Lung (tissue), 12 donors: ENCODE results near the gene MYOT. TPM values are rescaled to one million over a fixed set of nuclear protein-coding genes. Genes with fewer than 3 reads are reported as not detected.
A peak's percentile ranks its signal among the peaks of the same experiment; 100 is the strongest.

ENCODE experiments used
- ATAC-seq: fragments of 200-7000 bp; cut with Tn5 transposase; one replicate; pipeline ENCODE4 v1.9.1; 2020; ENCODE audit warnings: moderate number of reproducible peaks; ENCODE audit not compliant: insufficient read depth, low FRiP score
- DNase-seq, 3 donors: peaks; one replicate each; pipeline ENCODE4 v3.0.0-alpha.2; 2013 to 2017
- H3K27ac ChIP-seq, 2 donors: one replicate each; pipeline ENCODE4 v1.5.1; 2013; ENCODE audit warnings: mild to moderate bottlenecking in 2 of 2, moderate library complexity in 2 of 2, control low read depth in 1 of 2, inconsistent platforms in 1 of 2, low read depth in 1 of 2, low read length in 1 of 2
- H3K27me3 ChIP-seq, 3 donors: one replicate each; pipeline ENCODE4 v1.5.1; 2013; ENCODE audit warnings: low read length in 2 of 3; ENCODE audit not compliant: control insufficient read depth in 3 of 3, insufficient read depth in 3 of 3
- H3K36me3 ChIP-seq, 4 donors: one replicate each; pipeline ENCODE4 v1.5.1; 2013; ENCODE audit warnings: low read length in 4 of 4, mild to moderate bottlenecking in 1 of 4, moderate library complexity in 1 of 4; ENCODE audit not compliant: control insufficient read depth in 4 of 4, insufficient read depth in 4 of 4
- H3K4me1 ChIP-seq, 5 donors: one replicate each; pipeline ENCODE4 v1.5.1; 2013; ENCODE audit warnings: low read length in 5 of 5, mild to moderate bottlenecking in 2 of 5, moderate library complexity in 1 of 5; ENCODE audit not compliant: control insufficient read depth in 5 of 5, insufficient read depth in 5 of 5
- H3K4me3 ChIP-seq: one replicate; pipeline ENCODE4 v1.5.1; 2013; ENCODE audit warnings: mild to moderate bottlenecking, control low read depth, moderate library complexity
- H3K9ac ChIP-seq, 2 donors: one replicate each; pipeline ENCODE4 v1.5.1; 2013; ENCODE audit warnings: low read length in 2 of 2, control low read depth in 1 of 2; ENCODE audit not compliant: insufficient read depth in 1 of 2
- H3K9me3 ChIP-seq, 4 donors: one replicate each; pipeline ENCODE4 v1.5.1; 2013; ENCODE audit warnings: low read length in 3 of 4, mild to moderate bottlenecking in 1 of 4, moderate library complexity in 1 of 4; ENCODE audit not compliant: control insufficient read depth in 4 of 4, insufficient read depth in 3 of 4
- CTCF ChIP-seq: IDR thresholded peaks from 2 replicates; pipeline ENCODE4 v1.5.1; 2012; ENCODE audit warnings: mild to moderate bottlenecking; ENCODE audit errors: control extremely low read depth, extremely low read depth
- WGBS, 2 donors: extraction: QIAGEN DNeasy Blood & Tissue Kit; methylation state at CpG; one replicate each; pipeline ENCODE4 v1.1.7; 2013; 5-methylcytosine and 5-hydroxymethylcytosine counted together
- polyA plus RNA-seq, 2 donors: library from polyadenylated mRNA; stranded (reverse); fragments of 200-250 nt; gene quantifications; one replicate each; pipeline ENCODE4 v1.2.1, GENCODE V29; 2013
- total RNA-seq, 2 donors: library from RNA; depleted of rRNA in 1 of 2; stranded (reverse); fragments of >200 nt in 1 of 2; gene quantifications; one replicate each; pipeline ENCODE4 v1.2.1, GENCODE V29; 2014 to 2021
- donor health status: control.
- donor health status: control.
- donor health status: Bipolar disorder and iron deficiency.
- donor health status: healthy.
- donor health status: DM: yes; HTN: yes; CAD: no.

MYOT gene
- total and polyA plus RNA-seq, 4 donors = 0.44 to 0.61 (median 0.48) TPM; not detected in 1

DNA sequence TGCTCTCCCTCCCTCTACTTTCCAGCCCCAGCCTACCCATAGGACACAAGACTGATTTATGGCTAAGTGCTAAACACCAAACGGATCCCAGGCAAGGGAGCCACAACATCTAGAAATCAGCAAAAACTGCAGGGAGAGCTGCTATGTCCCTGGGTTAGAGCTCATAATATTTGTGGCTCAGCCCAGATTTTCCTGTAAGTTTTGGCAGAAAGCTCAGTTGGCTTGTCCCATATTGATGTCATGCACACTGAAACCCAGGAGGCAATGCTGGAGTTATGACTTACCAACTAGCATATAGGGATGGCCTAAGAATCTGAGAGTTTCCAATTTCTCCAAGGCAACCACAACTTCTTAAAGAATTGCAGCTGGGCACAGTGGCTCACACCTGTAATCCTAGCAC is 44.7 kb upstream of the MYOT start:
- Histone ChIP-seq H3K4me1 (peaks cover 0 to 25% (median 0%) of the 10 kb centered on the region in 5 donors), H3K9ac (no peak overlapping the region), H3K36me3 (peaks cover 0 to 4% (median 0%) of the 10 kb centered on the region in 4 donors), H3K9me3 (no peaks in the 10 kb centered on the region), H3K4me3 (no peak overlapping the region), H3K27me3 (no peaks in the 10 kb centered on the region), H3K27ac (no peak overlapping the region)
- WGBS, 2 donors = 90 to 93% methylated on average over 1 of the region's 1 CpG
- ATAC-seq (no peak), DNase-seq (peak in 2 of 3 donors; percentile 21 to 35)
- no peak for TF ChIP-seq CTCF

GRCh38 chr5:137825165-137825564 is 42.5 kb upstream of the MYOT start:
- Histone ChIP-seq H3K36me3 (peaks cover 0 to 4% (median 0%) of the 10 kb centered on the region in 4 donors), H3K9ac (no peak overlapping the region), H3K27me3 (no peaks in the 10 kb centered on the region), H3K4me3 (no peak overlapping the region), H3K9me3 (no peaks in the 10 kb centered on the region), H3K27ac (peak overlapping the region in 1 of 2 donors; percentile 59), H3K4me1 (peaks cover 0 to 18% (median 0%) of the 10 kb centered on the region in 5 donors)
- no peak for DNase-seq
- ATAC-seq = no peak
- 65 to 86% methylated on average over 1 of the region's 1 CpG for WGBS, 2 donors
- TF ChIP-seq CTCF = no peak

DNA sequence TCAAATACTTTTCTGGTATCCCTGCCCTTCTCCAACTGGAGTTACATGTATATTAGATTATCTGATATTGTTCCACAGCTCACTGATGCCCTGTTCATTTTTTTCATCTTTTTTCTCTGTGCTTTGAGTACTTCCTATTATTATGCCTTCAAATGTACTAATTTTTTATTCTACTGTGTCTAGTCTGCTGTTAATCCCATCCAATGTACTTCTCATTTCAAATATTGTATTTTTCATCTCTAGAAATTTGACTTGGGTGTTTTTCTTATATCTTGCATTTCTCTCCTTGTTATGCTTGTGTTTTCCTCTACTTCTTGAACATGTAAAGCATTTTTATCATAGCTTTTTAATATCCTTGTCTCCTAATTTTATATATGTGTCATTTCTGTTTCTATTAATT is 41.6 kb upstream of the MYOT start:
- ATAC-seq (no peak), DNase-seq (no peak)
- Histone ChIP-seq H3K4me1 (peaks cover 0 to 23% (median 0%) of the 10 kb centered on the region in 5 donors), H3K9me3 (no peaks in the 10 kb centered on the region), H3K9ac (no peak overlapping the region), H3K27me3 (no peaks in the 10 kb centered on the region), H3K36me3 (peaks cover 0 to 4% (median 0%) of the 10 kb centered on the region in 4 donors), H3K27ac (peak overlapping the region in 1 of 2 donors; percentile 59), H3K4me3 (no peak overlapping the region)
- no peak for TF ChIP-seq CTCF

GRCh38 chr5:137828180-137828579 is 39.5 kb upstream of the MYOT start:
- no peak overlapping the region for H3K9ac ChIP-seq

More at GRCh38 chr5:137828180-137828579, 39.5 kb upstream of the MYOT start:
- whole genome bisulfite sequencing, 2 donors = 81 to 84% methylated on average over 3 of the region's 3 CpGs
- no peaks in the 10 kb centered on the region for H3K36me3 ChIP-seq
- H3K27me3 ChIP-seq = no peaks in the 10 kb centered on the region
- H3K9me3 ChIP-seq = no peaks in the 10 kb centered on the region
- H3K27ac ChIP-seq = peak overlapping the region in 1 of 2 donors; percentile 67
- no peak overlapping the region for H3K4me3 ChIP-seq
- TF ChIP-seq CTCF = no peak
- DNase-seq (no peak), ATAC-seq (no peak)
- H3K4me1 ChIP-seq = peaks cover 0 to 15% (median 0%) of the 10 kb centered on the region in 5 donors
